HFFc6 (cell line): Measurements from ENCODE around the gene PPM1M. TPM values are rescaled to one million over a fixed set of nuclear protein-coding genes. Genes with fewer than 3 reads are reported as not detected.

ENCODE experiments used
- DNase-seq: peaks from one replicate; pipeline ENCODE4 v3.0.0-alpha.2; 2018
- H3K27ac Mint-ChIP-seq: 2 replicates; pipeline ENCODE4 v1.8.0; 2020; ENCODE audit warnings: mild to moderate bottlenecking, mixed read lengths
- H3K27me3 Mint-ChIP-seq: 2 replicates; pipeline ENCODE4 v1.8.0; 2021; ENCODE audit warnings: mild to moderate bottlenecking, moderate library complexity, mixed read lengths; ENCODE audit not compliant: insufficient read depth
- H3K36me3 Mint-ChIP-seq: 2 replicates; pipeline ENCODE4 v1.8.0; 2021; ENCODE audit warnings: low read depth, mixed read lengths
- H3K4me1 Mint-ChIP-seq: 2 replicates; pipeline ENCODE4 v1.8.0; 2020; ENCODE audit warnings: low read depth, mixed read lengths
- H3K4me3 Mint-ChIP-seq: 2 replicates; pipeline ENCODE4 v1.8.0; 2020; ENCODE audit warnings: mild to moderate bottlenecking, moderate library complexity, mixed read lengths
- H3K9me3 Mint-ChIP-seq: 2 replicates; pipeline ENCODE4 v1.8.0; 2020; ENCODE audit warnings: mild to moderate bottlenecking, mixed read lengths
- total RNA-seq, 6 experiments: library from RNA; stranded (reverse); fragmentation: NEBNext Ultra II Directional; extraction: Animal tissue kit (Norgen Biotek cat#: 25700); gene quantifications; 2 replicates in 1 of 6; 3 replicates in 5 of 6; pipeline ENCODE4 v1.2.3, GENCODE V29; 2021
- TF ChIP-seq, protein P1 (sequence below): fragments of 200-600 bp; sonication (generic); IDR thresholded peaks from 2 replicates; pipeline ENCODE4 v1.5.0; 2021; ENCODE audit warnings: antibody characterized with exemption, mild to moderate bottlenecking

Gene PPM1M
- total RNA-seq, 6 experiments from 2014 or later: 20.8 to 23.4 (median 20.9) TPM

DNA sequence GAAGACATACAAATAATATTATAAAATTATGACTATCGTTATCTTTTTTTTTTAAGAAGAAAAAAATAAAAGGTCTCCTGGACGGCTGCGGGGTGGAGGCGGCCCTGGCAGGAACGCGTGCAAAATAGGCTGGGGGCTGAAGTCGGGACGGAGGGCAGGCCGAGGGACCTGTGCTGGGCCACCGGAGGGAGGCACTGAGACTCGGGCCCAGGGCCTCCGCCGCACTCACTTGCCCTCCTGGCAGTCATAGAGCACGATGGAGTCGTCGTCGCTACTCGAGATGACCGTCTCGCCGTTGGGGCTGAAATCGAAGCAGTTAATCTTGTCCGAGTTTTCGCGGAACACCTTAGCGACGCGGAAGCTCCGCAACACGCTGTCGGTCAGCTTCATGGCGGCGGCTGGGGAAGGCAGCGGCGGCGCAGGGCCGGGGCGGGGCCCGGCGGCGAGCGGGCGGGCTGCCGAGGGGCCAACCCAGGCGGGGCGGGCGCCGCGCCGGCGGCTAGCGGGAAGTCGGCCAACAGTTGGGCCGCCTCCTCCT is 32.5 kb downstream of the PPM1M start:
- no peak for DNase-seq
- Mint-ChIP-seq H3K27me3 (peaks cover 4% of the 10 kb centered on the region; the same call in 1 of the 2 replicates), H3K4me3 (peak overlapping the region; percentile 97), H3K27ac (peak overlapping the region; percentile 95), H3K4me1 (peaks cover 65% of the 10 kb centered on the region), H3K9me3 (no peaks in the 10 kb centered on the region), H3K36me3 (peaks cover 31% of the 10 kb centered on the region)
- TF ChIP-seq, protein P1, sequence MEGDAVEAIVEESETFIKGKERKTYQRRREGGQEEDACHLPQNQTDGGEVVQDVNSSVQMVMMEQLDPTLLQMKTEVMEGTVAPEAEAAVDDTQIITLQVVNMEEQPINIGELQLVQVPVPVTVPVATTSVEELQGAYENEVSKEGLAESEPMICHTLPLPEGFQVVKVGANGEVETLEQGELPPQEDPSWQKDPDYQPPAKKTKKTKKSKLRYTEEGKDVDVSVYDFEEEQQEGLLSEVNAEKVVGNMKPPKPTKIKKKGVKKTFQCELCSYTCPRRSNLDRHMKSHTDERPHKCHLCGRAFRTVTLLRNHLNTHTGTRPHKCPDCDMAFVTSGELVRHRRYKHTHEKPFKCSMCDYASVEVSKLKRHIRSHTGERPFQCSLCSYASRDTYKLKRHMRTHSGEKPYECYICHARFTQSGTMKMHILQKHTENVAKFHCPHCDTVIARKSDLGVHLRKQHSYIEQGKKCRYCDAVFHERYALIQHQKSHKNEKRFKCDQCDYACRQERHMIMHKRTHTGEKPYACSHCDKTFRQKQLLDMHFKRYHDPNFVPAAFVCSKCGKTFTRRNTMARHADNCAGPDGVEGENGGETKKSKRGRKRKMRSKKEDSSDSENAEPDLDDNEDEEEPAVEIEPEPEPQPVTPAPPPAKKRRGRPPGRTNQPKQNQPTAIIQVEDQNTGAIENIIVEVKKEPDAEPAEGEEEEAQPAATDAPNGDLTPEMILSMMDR: no peak

DNA sequence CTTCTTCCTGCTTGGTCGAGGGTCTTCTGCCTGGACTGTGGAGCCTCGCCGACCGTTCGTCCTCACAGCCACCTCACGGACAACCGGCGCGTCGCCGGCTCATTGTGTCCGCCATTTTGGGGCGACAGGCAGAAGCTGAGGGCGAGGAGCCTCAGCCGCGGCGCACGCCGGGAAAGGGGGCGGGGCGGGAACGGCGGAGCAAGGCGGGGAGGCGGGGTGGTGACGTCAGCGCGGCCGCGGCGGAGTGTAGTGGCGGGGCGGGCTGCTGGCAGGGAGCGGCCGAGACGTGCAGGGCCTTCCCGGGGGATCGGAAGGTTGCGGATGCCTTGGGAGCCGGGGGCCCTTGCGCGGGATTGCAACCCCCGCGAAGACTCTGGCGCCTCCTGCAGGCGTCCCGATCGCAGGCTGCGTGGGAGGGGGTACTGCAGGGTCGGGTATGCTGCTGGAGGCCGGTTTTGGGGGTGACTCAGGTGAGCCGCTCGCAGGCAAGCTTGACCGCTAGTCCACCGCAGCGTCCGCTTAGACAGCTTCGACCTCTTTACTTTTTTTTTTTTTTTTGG is 33.0 kb downstream of the PPM1M start, which contains the start of gene WDR82:
TSS of gene WDR82 (minus strand) at position 140 of the 560 bp plus-strand sequence. CDS start 288 bp downstream, outside the sequence.
- Mint-ChIP-seq H3K9me3 (no peaks in the 10 kb centered on the region), H3K27me3 (peaks cover 4% of the 10 kb centered on the region; the same call in 1 of the 2 replicates), H3K4me1 (peaks cover 59% of the 10 kb centered on the region), H3K27ac (peak within 1 kb of the TSS; percentile 95), H3K36me3 (peaks cover 27% of the 10 kb centered on the region), H3K4me3 (peak within 1 kb of the TSS; percentile 97)
- DNase-seq: peak; percentile 90
- TF ChIP-seq, protein P1: peak; percentile 78

DNA sequence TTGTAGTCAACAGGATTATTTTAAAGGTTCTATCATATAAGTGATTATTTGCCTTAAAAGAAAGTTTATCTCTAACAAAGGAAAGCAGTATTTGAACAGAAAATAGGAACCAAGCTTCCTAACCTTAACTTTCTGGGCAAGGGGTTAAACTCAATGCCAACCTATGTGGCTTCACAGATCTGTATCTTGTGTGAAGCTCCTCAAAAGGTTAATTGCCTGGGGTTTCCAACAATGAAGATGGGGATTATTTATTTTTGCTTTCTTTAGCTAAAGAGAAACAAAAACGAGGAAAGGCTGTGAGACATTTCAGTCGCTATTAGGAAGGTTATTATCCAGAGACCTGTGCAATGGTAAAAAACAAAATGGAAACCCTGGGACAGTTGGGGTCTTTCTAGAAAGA is 34.0 kb downstream of the PPM1M start:
- Mint-ChIP-seq H3K27ac (peak overlapping the region; percentile 71), H3K4me1 (peaks cover 50% of the 10 kb centered on the region), H3K9me3 (no peaks in the 10 kb centered on the region), H3K36me3 (peaks cover 20% of the 10 kb centered on the region), H3K27me3 (peaks cover 4% of the 10 kb centered on the region; the same call in 1 of the 2 replicates), H3K4me3 (peak overlapping the region; percentile 97)
- no peak for DNase-seq
- TF ChIP-seq, protein P1: no peak

GRCh38 chr3:52280050-52280461 is 34.5 kb downstream of the PPM1M start:
- H3K4me1 Mint-ChIP-seq: peaks cover 49% of the 10 kb centered on the region
- H3K4me3 Mint-ChIP-seq: 0 out of 2 replicates have a peak overlapping the region, but pooled peaks have one; percentile 97
- no peaks in the 10 kb centered on the region for H3K9me3 Mint-ChIP-seq
- H3K27me3 Mint-ChIP-seq: peaks cover 4% of the 10 kb centered on the region; the same call in 1 of the 2 replicates
- TF ChIP-seq, protein P1: no peak
- peak overlapping the region; percentile 71; the same call in 1 of the 2 replicates for H3K27ac Mint-ChIP-seq
- DNase-seq: no peak
- peaks cover 19% of the 10 kb centered on the region for H3K36me3 Mint-ChIP-seq

GRCh38 chr3:52281981-52282801 is 36.6 kb downstream of the PPM1M start:
- peaks cover 16% of the 10 kb centered on the region for H3K36me3 Mint-ChIP-seq
- peaks cover 39% of the 10 kb centered on the region for H3K4me1 Mint-ChIP-seq
- peaks cover 4% of the 10 kb centered on the region; the same call in 1 of the 2 replicates for H3K27me3 Mint-ChIP-seq
- no peaks in the 10 kb centered on the region for H3K9me3 Mint-ChIP-seq
- TF ChIP-seq, protein P1: no peak
- DNase-seq: peak; percentile 23
- H3K27ac Mint-ChIP-seq: peak overlapping the region; percentile 76
- peak overlapping the region; percentile 5; the same call in 1 of the 2 replicates for H3K4me3 Mint-ChIP-seq
